Panc1 (cell line): ENCODE measurements around the gene LAG3. TPM values are rescaled to one million over a fixed set of nuclear protein-coding genes. Genes with fewer than 3 reads are reported as not detected.

ENCODE experiments used
- ATAC-seq: fragments of 200-7000 bp; cut with Tn5 transposase; 2 replicates; pipeline ENCODE4 v1.9.1; 2020; ENCODE audit warnings: mild to moderate bottlenecking, moderate library complexity
- BruUV-seq: library from RNA; stranded (reverse); fragments of 400-500 nt; replicated peaks from 2 replicates; lab custom pipeline; 2021; lab: Mats Ljungman, UMichigan
- CTCF ChIA-PET: fragments of 300-600 bp; sonication (Branson Sonifier 250); formaldehyde crosslinking; loops from one replicate; lab custom pipeline; 2022; ENCODE audit warnings: antibody characterized with exemption; lab: Charles Lee
- POLR2A ChIA-PET: fragments of 300-600 bp; sonication (Branson Sonifier 250); formaldehyde crosslinking; loops from one replicate; lab custom pipeline; 2022; ENCODE audit warnings: antibody characterized with exemption; lab: Charles Lee
- DNase-seq: peaks from one replicate; pipeline ENCODE4 v3.0.0-alpha.2; 2010; ENCODE audit warnings: low read depth, low spot score
- H3K27ac ChIP-seq: 2 replicates; pipeline ENCODE4 v1.5.1; 2011; ENCODE audit warnings: mild to moderate bottlenecking, low read length, inconsistent platforms
- H3K27me3 ChIP-seq: fragments of 200-500 bp; sonication (Bioruptor generic); 2 replicates; pipeline ENCODE4 v1.6.0; 2014; ENCODE audit warnings: low read length, inconsistent platforms; ENCODE audit not compliant: control insufficient read depth, insufficient read depth
- H3K36me3 ChIP-seq: fragments of 200-500 bp; sonication (Bioruptor generic); 2 replicates; pipeline ENCODE4 v1.5.1; 2014; ENCODE audit warnings: inconsistent platforms, mild to moderate bottlenecking, low read length, moderate library complexity; ENCODE audit not compliant: control insufficient read depth, insufficient read depth
- H3K4me1 ChIP-seq: 2 replicates; pipeline ENCODE4 v1.5.1; 2011; ENCODE audit warnings: inconsistent platforms, mild to moderate bottlenecking, low read length, moderate library complexity; ENCODE audit not compliant: control insufficient read depth, insufficient read depth
- H3K4me3 ChIP-seq, 2 experiments: 2 replicates each; pipeline ENCODE4 v1.5.1; 2011 to 2012; ENCODE audit warnings: low read depth in 2 of 2, low read length in 2 of 2, mild to moderate bottlenecking in 2 of 2, inconsistent platforms in 1 of 2, moderate library complexity in 1 of 2
- H3K9me3 ChIP-seq: fragments of 200-500 bp; sonication (Bioruptor generic); 2 replicates; pipeline ENCODE4 v1.5.1; 2014; ENCODE audit warnings: low read depth, mild to moderate bottlenecking, inconsistent platforms, low read length, moderate library complexity; ENCODE audit not compliant: control insufficient read depth, insufficient read depth
- CTCF ChIP-seq: fragments of 450-650 bp; IDR thresholded peaks from 2 replicates; pipeline ENCODE4 v1.5.1; 2017; ENCODE audit warnings: mild to moderate bottlenecking
- POLR2AphosphoS5 ChIP-seq: IDR thresholded peaks from 2 replicates; pipeline ENCODE4 v1.6.1; 2012; ENCODE audit warnings: mild to moderate bottlenecking, low read depth, low read length, moderate library complexity
- REST ChIP-seq, 2 experiments: IDR thresholded peaks; 2 replicates each; pipeline ENCODE4 v1.6.1; 2011 to 2012; ENCODE audit warnings: low read depth in 2 of 2, control low read depth in 1 of 2, low read length in 1 of 2, mild to moderate bottlenecking in 1 of 2, moderate library complexity in 1 of 2; ENCODE audit not compliant: insufficient read depth in 1 of 2
- SIN3A ChIP-seq: IDR thresholded peaks from 2 replicates; pipeline ENCODE4 v1.6.1; 2012; ENCODE audit warnings: low read depth, mild to moderate bottlenecking, low read length, moderate library complexity, borderline replicate concordance; ENCODE audit not compliant: insufficient read depth
- TCF7L2 ChIP-seq: IDR thresholded peaks from 2 replicates; pipeline ENCODE4 v1.6.1; 2011; ENCODE audit warnings: mild to moderate bottlenecking, low read depth, low read length, inconsistent platforms
- in situ Hi-C: cut with HindIII; loops from 2 replicates; pipeline ENCODE4 v1.10.0; 2016; ENCODE audit warnings: low sequenced_read_pairs, low pct_unique_long_range_greater_than_20kb
- intact Hi-C: fragments of 100-400 bp; cut with micrococcal nuclease; formaldehyde crosslinking; loops from one replicate; pipeline ENCODE4 v1.10.0; 2022; ENCODE audit not compliant: unreplicated experiment
- total RNA-seq: library from RNA; stranded (reverse); gene quantifications from one replicate; pipeline ENCODE4 v1.2.1, GENCODE V29; 2021; ENCODE audit not compliant: unreplicated experiment

Gene LAG3
- total RNA-seq, 1 experiment from 2014 or later: 2.7 TPM

GRCh38 chr12:6820166-6820565 is 47.8 kb downstream of the LAG3 start:
- ChIA-PET CTCF (no interaction called here), POLR2A (no interaction called here)
- intact Hi-C loops: no loop called here
- BruUV-seq: no TSS peak
- no peak overlapping the region for H3K4me3 ChIP-seq
- in situ Hi-C loops: no loop called here
- ATAC-seq (no peak), DNase-seq (no peak)
- no peaks in the 10 kb centered on the region for H3K27me3 ChIP-seq
- H3K36me3 ChIP-seq: no peaks in the 10 kb centered on the region
- no peak overlapping the region for H3K27ac ChIP-seq
- H3K4me1 ChIP-seq: 0 out of 2 replicates have a peak, but pooled peaks cover 4% of the 10 kb centered on the region
- no peak for TF ChIP-seq REST (IDR thresholded peaks at IDR 0.05; ENCODE audit: insufficient read depth in 1 of 2, low read depth in 2 of 2, low read length in 1 of 2)
- TF ChIP-seq CTCF: no peak
- no peak for TF ChIP-seq TCF7L2
- TF ChIP-seq POLR2AphosphoS5: no peak
- no peak for TF ChIP-seq SIN3A
- H3K9me3 ChIP-seq: no peaks in the 10 kb centered on the region

GRCh38 chr12:6821591-6822425 is 49.5 kb downstream of the LAG3 start, which contains the start of gene GPR162:
TSS of gene GPR162 (plus strand) at chr12:6821821. CDS start at chr12:6823899, 2,078 bp downstream.
- BruUV-seq: no TSS peak
- 0 out of 2 replicates have a peak, but pooled peaks cover 6% of the 10 kb centered on the region for H3K4me1 ChIP-seq
- TF ChIP-seq SIN3A: no peak
- no peak for TF ChIP-seq CTCF
- no peak for TF ChIP-seq POLR2AphosphoS5
- TF ChIP-seq REST (IDR thresholded peaks at IDR 0.05; ENCODE audit: insufficient read depth in 1 of 2, low read depth in 2 of 2, low read length in 1 of 2): no peak
- TF ChIP-seq TCF7L2: no peak
- ChIA-PET POLR2A (no interaction called here), CTCF (no interaction called here)
- H3K27ac ChIP-seq: no peak within 1 kb of the TSS
- H3K36me3 ChIP-seq: no peaks in the 10 kb centered on the region
- no peak for ATAC-seq
- in situ Hi-C loops (no loop called here), intact Hi-C loops (no loop called here)
- H3K4me3 ChIP-seq: peak within 1 kb of the TSS; percentile 23 to 34; a peak in 2 of 4 replicates
- no peaks in the 10 kb centered on the region for H3K9me3 ChIP-seq
- DNase-seq: no peak
- H3K27me3 ChIP-seq: no peaks in the 10 kb centered on the region
